Smooth muscle cell (in vitro differentiated cells): ENCODE results near the gene SEPTIN12. TPM values are rescaled to one million over a fixed set of nuclear protein-coding genes. Genes with fewer than 3 reads are reported as not detected.
A peak's percentile ranks its signal among the peaks of the same experiment; 100 is the strongest.

Experiments used
- DNase-seq: peaks from one replicate; lab custom pipeline; 2025; ENCODE audit not compliant: unreplicated experiment; lab: John Stamatoyannopoulos, UW
- H2AFZ ChIP-seq: fragments of 200-600 bp; sonication (generic); 2 replicates; pipeline ENCODE4 v1.6.0; 2016; ENCODE audit warnings: antibody characterized with exemption, low read depth, mild to moderate bottlenecking
- H3F3A ChIP-seq: fragments of 200-600 bp; sonication (generic); 2 replicates; pipeline ENCODE4 v1.6.0; 2017; ENCODE audit warnings: antibody characterized with exemption, low read depth
- H3K27ac ChIP-seq: fragments of 200-600 bp; sonication (generic); 2 replicates; pipeline ENCODE4 v1.5.1; 2016; ENCODE audit warnings: low read depth, mild to moderate bottlenecking
- H3K27me3 ChIP-seq: fragments of 200-600 bp; sonication (generic); 2 replicates; pipeline ENCODE4 v1.6.1; 2016; ENCODE audit warnings: low read depth, mild to moderate bottlenecking
- H3K36me3 ChIP-seq: fragments of 200-600 bp; sonication (generic); 2 replicates; pipeline ENCODE4 v1.5.1; 2016; ENCODE audit warnings: low read depth
- H3K4me1 ChIP-seq: fragments of 200-600 bp; sonication (generic); 2 replicates; pipeline ENCODE4 v1.5.1; 2016; ENCODE audit warnings: low read depth
- H3K4me2 ChIP-seq: fragments of 200-600 bp; sonication (generic); 2 replicates; pipeline ENCODE4 v1.6.0; 2016; ENCODE audit warnings: mild to moderate bottlenecking
- H3K4me3 ChIP-seq: fragments of 200-600 bp; sonication (generic); 2 replicates; pipeline ENCODE4 v1.5.1; 2016; ENCODE audit warnings: mild to moderate bottlenecking
- H3K79me2 ChIP-seq: fragments of 200-600 bp; sonication (generic); 2 replicates; pipeline ENCODE4 v1.6.0; 2016; ENCODE audit warnings: low read depth, mild to moderate bottlenecking
- H3K9ac ChIP-seq: fragments of 200-600 bp; sonication (generic); 2 replicates; pipeline ENCODE4 v1.6.0; 2016; ENCODE audit warnings: low read depth
- H3K9me3 ChIP-seq: fragments of 200-600 bp; sonication (generic); replicated peaks from 2 replicates; pipeline ENCODE4 v1.5.1; 2016; ENCODE audit warnings: low read depth
- H4K20me1 ChIP-seq: fragments of 200-600 bp; sonication (generic); 2 replicates; pipeline ENCODE4 v1.6.0; 2016; ENCODE audit warnings: low read depth
- WGBS: methylation state at CpG from one replicate; pipeline ENCODE4 v1.1.7; 2016; ENCODE audit warnings: low lambda C conversion rate; 5-methylcytosine and 5-hydroxymethylcytosine counted together
- polyA plus RNA-seq: library from polyadenylated mRNA; unstranded; fragments of >200 nt; fragmentation: Nextera tagmentation; extraction: Ambion mirVana; gene quantifications from 2 replicates; pipeline ENCODE4 v1.2.1, GENCODE V29; 2016
- total RNA-seq: library from RNA; depleted of rRNA; stranded (reverse); fragments of >200 nt; gene quantifications from 2 replicates; pipeline ENCODE4 v1.2.3, GENCODE V29; 2014
- TF ChIP-seq, protein P1 (sequence below): fragments of 200-600 bp; sonication (generic); IDR thresholded peaks from 2 replicates; pipeline ENCODE4 v1.5.1; 2017; ENCODE audit warnings: borderline replicate concordance, mild to moderate bottlenecking, antibody characterized with exemption; ENCODE audit not compliant: insufficient read depth, poor library complexity, severe bottlenecking

Gene SEPTIN12
- total and polyA plus RNA-seq, 2 experiments from 2014 or later: not detected

GRCh38 chr16:4803898-4804762 is 16.0 kb upstream of the SEPTIN12 start:
- no peak overlapping the region for H2AFZ ChIP-seq

DNA sequence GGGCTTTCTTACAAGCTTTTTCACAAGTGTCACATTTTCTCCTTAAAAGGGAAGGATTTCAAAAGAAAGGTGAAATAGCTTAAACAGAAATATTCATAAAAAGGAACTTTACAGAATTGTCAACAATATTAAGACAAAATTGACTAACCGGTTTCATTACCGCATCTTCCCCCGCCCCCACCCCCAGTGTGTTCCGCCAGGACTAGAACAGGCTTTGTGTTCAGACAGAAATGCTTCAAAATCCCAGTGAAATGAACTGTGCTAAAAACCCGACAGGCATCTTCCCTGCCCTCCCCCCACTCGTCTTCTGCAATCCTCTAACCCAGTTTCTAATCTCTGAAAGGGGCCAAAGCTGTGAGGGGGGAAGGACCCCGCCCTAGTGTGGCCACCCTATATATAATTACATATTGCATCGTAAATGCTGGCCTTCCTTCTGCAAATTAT is 15.3 kb upstream of the SEPTIN12 start:
- H3K27me3 ChIP-seq: no peaks in the 10 kb centered on the region
- peak overlapping the region; percentile 59 for H3K27ac ChIP-seq
- H3K4me3 ChIP-seq: peak overlapping the region; percentile 86
- H3K79me2 ChIP-seq: peaks cover 4% of the 10 kb centered on the region
- H3K36me3 ChIP-seq: peaks cover 10% of the 10 kb centered on the region
- 36% methylated on average over 8 of the region's 8 CpGs for WGBS
- no peaks in the 10 kb centered on the region for H3K9me3 ChIP-seq
- H3K4me2 ChIP-seq: peak overlapping the region; percentile 97
- H3K9ac ChIP-seq: peak overlapping the region; percentile 55
- DNase-seq: no peak
- no peaks in the 10 kb centered on the region for H4K20me1 ChIP-seq
- H3F3A ChIP-seq: peaks cover 25% of the 10 kb centered on the region
- H3K4me1 ChIP-seq: peaks cover 8% of the 10 kb centered on the region
- TF ChIP-seq, protein P1, sequence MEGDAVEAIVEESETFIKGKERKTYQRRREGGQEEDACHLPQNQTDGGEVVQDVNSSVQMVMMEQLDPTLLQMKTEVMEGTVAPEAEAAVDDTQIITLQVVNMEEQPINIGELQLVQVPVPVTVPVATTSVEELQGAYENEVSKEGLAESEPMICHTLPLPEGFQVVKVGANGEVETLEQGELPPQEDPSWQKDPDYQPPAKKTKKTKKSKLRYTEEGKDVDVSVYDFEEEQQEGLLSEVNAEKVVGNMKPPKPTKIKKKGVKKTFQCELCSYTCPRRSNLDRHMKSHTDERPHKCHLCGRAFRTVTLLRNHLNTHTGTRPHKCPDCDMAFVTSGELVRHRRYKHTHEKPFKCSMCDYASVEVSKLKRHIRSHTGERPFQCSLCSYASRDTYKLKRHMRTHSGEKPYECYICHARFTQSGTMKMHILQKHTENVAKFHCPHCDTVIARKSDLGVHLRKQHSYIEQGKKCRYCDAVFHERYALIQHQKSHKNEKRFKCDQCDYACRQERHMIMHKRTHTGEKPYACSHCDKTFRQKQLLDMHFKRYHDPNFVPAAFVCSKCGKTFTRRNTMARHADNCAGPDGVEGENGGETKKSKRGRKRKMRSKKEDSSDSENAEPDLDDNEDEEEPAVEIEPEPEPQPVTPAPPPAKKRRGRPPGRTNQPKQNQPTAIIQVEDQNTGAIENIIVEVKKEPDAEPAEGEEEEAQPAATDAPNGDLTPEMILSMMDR: no peak
- H2AFZ ChIP-seq: no peak overlapping the region

More at GRCh38 chr16:4803898-4804762, 16.0 kb upstream of the SEPTIN12 start:
- no peak for DNase-seq
- H3K4me2 ChIP-seq: peak overlapping the region; percentile 97
- peaks cover 8% of the 10 kb centered on the region for H3K4me1 ChIP-seq
- 76% methylated on average over 24 of the region's 26 CpGs for WGBS
- no peaks in the 10 kb centered on the region for H4K20me1 ChIP-seq
- no peak overlapping the region for H3K4me3 ChIP-seq
- H3F3A ChIP-seq: peaks cover 25% of the 10 kb centered on the region
- H3K79me2 ChIP-seq: peaks cover 4% of the 10 kb centered on the region
- peaks cover 10% of the 10 kb centered on the region for H3K36me3 ChIP-seq
- no peak overlapping the region for H3K9ac ChIP-seq
- H3K27ac ChIP-seq: peak overlapping the region; percentile 15
- TF ChIP-seq, protein P1: no peak
- H3K9me3 ChIP-seq: no peaks in the 10 kb centered on the region
- no peaks in the 10 kb centered on the region for H3K27me3 ChIP-seq

DNA sequence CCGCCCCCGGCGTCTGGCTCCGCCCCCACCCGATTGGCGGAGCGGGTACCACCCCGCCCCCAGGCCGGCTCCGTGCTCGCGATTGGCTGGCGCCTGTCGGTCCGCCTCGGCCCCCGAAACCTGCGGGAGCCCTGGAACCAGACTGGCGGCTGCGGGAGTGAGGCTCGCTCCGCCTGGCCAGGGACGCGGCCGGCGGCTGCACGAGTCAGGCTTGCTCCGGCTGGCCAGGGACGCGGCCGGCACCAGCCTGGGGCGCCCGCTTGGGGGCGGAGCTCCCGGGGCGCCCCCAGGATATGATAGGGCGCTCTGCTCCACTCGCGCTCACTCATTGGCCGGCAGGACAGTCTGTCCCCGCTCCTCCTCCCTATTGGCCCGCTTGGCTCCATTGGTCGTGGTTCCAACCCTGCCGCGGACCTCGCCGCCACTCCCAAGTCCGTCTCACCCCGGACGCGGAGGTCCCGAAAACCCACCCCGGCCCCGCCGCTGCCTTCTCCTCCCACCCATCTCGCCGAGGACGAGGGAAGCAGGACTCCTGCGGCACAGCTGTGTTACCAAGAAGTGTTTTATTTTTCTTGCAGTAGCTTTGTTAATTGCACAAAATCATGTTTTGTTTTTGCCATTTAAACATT is 14.6 kb upstream of the SEPTIN12 start:
- DNase-seq: peak; percentile 94
- Histone ChIP-seq H3K27me3 (no peaks in the 10 kb centered on the region), H3K4me1 (peaks cover 8% of the 10 kb centered on the region), H3K4me3 (peak overlapping the region; percentile 86), H3K79me2 (peaks cover 4% of the 10 kb centered on the region), H3K9ac (peak overlapping the region; percentile 55), H2AFZ (peak overlapping the region; percentile 70), H4K20me1 (no peaks in the 10 kb centered on the region), H3F3A (peaks cover 25% of the 10 kb centered on the region), H3K4me2 (peak overlapping the region; percentile 97), H3K36me3 (peaks cover 9% of the 10 kb centered on the region), H3K9me3 (no peaks in the 10 kb centered on the region), H3K27ac (peak overlapping the region; percentile 59)
- TF ChIP-seq, protein P1: no peak
- 2% methylated on average over 50 of the region's 59 CpGs for WGBS
